HG03135 (cell line): ENCODE data around the gene GANAB.

Experiments used
- ATAC-seq: cut with Tn5 transposase; IDR thresholded peaks from one replicate; pipeline ENCODE4 v1.9.1; 2021; ENCODE audit warnings: mild to moderate bottlenecking, moderate library complexity; ENCODE audit not compliant: unreplicated experiment

GANAB gene

GRCh38 chr11:62577046-62577714 is 69.2 kb downstream of the GANAB start:
- no peak for ATAC-seq

GRCh38 chr11:62575837-62576236 is 70.6 kb downstream of the GANAB start:
- ATAC-seq: no peak

DNA sequence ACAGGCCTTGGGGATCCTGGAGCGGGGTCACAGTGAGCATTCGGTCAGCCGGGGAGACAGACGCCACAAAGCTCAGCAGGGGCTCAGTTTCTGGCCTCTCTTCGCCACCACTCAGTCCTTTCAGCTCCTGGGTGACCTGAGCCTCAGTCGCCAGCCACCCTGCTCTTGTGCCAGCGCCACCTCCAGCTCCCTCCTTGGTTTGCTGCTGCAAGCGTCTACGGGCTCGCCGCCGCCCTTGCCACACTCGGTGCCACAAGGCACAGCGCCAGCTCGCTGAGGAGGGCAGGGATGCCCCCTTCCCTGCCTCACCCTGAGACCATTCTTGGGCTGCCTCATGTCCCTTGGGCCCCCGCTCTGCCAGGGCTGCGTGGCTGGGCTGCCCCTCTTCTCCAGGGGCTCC is 71.3 kb downstream of the GANAB start:
- ATAC-seq: no peak
